ENCODE measurements around the gene TEX29. TPM values are rescaled to one million over a fixed set of nuclear protein-coding genes. Genes with fewer than 3 reads are reported as not detected.

Gene TEX29
- polyA plus RNA-seq, 1 donor from 2014 or later, result not detected

GRCh38 chr13:111302045-111302726 lies 18.3 kb upstream of the TEX29 start:
- Histone ChIP-seq H4K20me1 (ENCODE audit: insufficient read depth) (no peaks in the 10 kb centered on the region), H3K4me2 (ENCODE audit: low read length) (no peak overlapping the region), H3K36me3 (ENCODE audit: insufficient read depth, low read length) (peaks cover 14% of the 10 kb centered on the region), H3F3A (ENCODE audit: insufficient read depth, low read length, poor library complexity, severe bottlenecking) (no peaks in the 10 kb centered on the region), H2AFZ (ENCODE audit: low read depth, low read length) (no peak overlapping the region), H3K79me2 (replicated peaks; ENCODE audit: insufficient read depth, low read length) (no peaks in the 10 kb centered on the region), H3K27ac (ENCODE audit: low read length) (no peak overlapping the region), H3K9ac (ENCODE audit: low read length) (no peak overlapping the region), H3K27me3 (ENCODE audit: insufficient read depth, low read depth, low read length) (no peaks in the 10 kb centered on the region), H3K4me3 (ENCODE audit: low read length) (no peak overlapping the region), H3K9me3 (ENCODE audit: low read length) (no peaks in the 10 kb centered on the region), H3K9me2 (ENCODE audit: insufficient read depth, low read length) (no peaks in the 10 kb centered on the region)
- no peak for TF ChIP-seq REST (IDR thresholded peaks at IDR 0.05; ENCODE audit: borderline replicate concordance)
- no peak for TF ChIP-seq SMC3 (conservative IDR thresholded peaks at IDR 0.05; ENCODE audit: poor library complexity)
- TF ChIP-seq CTCF (IDR thresholded peaks at IDR 0.05; ENCODE audit: poor library complexity, severe bottlenecking), result no peak
- peak; percentile 16 for TF ChIP-seq POLR2AphosphoS5 (IDR thresholded peaks at IDR 0.05)
- TF ChIP-seq EZH2 (IDR thresholded peaks at IDR 0.05; ENCODE audit: borderline replicate concordance, insufficient read depth, low read length, poor library complexity, severe bottlenecking), result no peak

- Histone ChIP-seq H3K4me2 (ENCODE audit: low read length) (no peak overlapping the region), H3K9me2 (ENCODE audit: insufficient read depth, low read length) (no peaks in the 10 kb centered on the region), H4K20me1 (ENCODE audit: insufficient read depth) (no peaks in the 10 kb centered on the region), H2AFZ (ENCODE audit: low read depth, low read length) (no peak overlapping the region), H3K27me3 (ENCODE audit: insufficient read depth, low read depth, low read length) (no peaks in the 10 kb centered on the region), H3K4me3 (ENCODE audit: low read length) (no peak overlapping the region), H3K79me2 (replicated peaks; ENCODE audit: insufficient read depth, low read length) (no peaks in the 10 kb centered on the region), H3K27ac (ENCODE audit: low read length) (no peak overlapping the region), H3K36me3 (ENCODE audit: insufficient read depth, low read length) (peaks cover 14% of the 10 kb centered on the region), H3K9me3 (ENCODE audit: low read length) (no peaks in the 10 kb centered on the region), H3K9ac (ENCODE audit: low read length) (no peak overlapping the region), H3F3A (ENCODE audit: insufficient read depth, low read length, poor library complexity, severe bottlenecking) (no peaks in the 10 kb centered on the region)
- TF ChIP-seq CTCF (IDR thresholded peaks at IDR 0.05; ENCODE audit: poor library complexity, severe bottlenecking) (no peak), TAF1 (IDR thresholded peaks at IDR 0.05; ENCODE audit: low read depth) (no peak), EP300 (conservative IDR thresholded peaks at IDR 0.05; ENCODE audit: poor library complexity, severe bottlenecking) (no peak), POLR2AphosphoS5 (IDR thresholded peaks at IDR 0.05) (no peak), MXI1 (conservative IDR thresholded peaks at IDR 0.05; ENCODE audit: poor library complexity, severe bottlenecking) (no peak), RAD21 (conservative IDR thresholded peaks at IDR 0.05) (no peak), EZH2 (IDR thresholded peaks at IDR 0.05; ENCODE audit: borderline replicate concordance, insufficient read depth, low read length, poor library complexity, severe bottlenecking) (no peak), REST (IDR thresholded peaks at IDR 0.05; ENCODE audit: borderline replicate concordance) (no peak), SMC3 (conservative IDR thresholded peaks at IDR 0.05; ENCODE audit: poor library complexity) (no peak)
Observed at GRCh38 chr13:111303559-111303958, 16.9 kb upstream of the TEX29 start.
